ENCODE results near the gene ARPC5L.
"Not testable (repeated sequence)": the region's sequence is repeated elsewhere in the genome, so short reads cannot be mapped to it uniquely, and the experiment has no call there.

ARPC5L gene

DNA sequence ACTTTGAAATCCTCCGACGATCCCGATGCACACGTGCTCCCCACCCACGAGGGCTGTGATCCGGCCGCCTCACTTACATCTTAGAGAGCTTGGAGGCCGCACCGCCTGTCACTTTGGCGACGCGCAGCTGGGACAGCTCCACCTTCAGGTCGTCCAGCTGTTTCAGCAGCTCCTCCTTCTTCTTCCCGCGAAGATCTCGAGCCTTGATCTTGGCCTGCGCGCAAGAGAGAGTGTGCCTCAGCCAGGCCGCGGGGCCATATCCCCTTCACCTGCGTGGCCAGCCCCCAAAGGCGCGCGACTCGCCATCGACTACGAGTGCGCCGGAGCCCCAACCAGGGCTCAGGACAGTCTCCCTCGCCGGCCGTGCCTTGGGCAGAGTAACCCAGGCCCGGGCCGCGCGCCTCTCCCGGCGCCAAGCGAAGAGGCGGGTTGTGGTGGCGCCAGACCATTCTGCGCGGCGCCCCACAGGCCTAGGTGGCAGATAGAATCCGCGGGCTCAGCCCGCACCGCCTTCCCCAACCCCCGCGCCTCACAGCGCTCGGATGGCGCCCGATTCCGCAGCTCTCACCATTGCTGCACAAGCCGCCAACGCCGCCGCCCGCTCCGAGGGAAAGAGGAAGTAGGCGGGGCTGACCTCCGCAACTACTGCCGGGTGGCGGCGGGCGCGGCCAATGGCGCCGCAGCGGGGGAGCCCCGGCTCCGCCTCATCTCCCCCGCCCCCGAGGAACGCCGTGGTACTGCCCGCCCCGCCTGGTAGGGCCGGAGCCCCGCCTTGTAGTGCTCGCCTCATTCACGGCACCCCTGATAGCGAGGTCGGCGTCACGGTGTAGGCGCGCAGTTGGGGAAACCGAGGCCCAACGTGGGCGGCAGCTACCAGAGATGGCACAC, at the start of gene ARPC5L, which contains the start of gene RPL35:
ARPC5L (plus strand) TSS at position 789 of the 888 bp plus-strand sequence. CDS start 7,161 bp downstream, outside the sequence.
RPL35 (minus strand) TSS at position 616 of the 888 bp plus-strand sequence; CDS start at position 571, 45 bp downstream.
- DNase-seq (ENCODE audit: low read depth in 2 of 2) = peak; percentile 89 to 96

DNA sequence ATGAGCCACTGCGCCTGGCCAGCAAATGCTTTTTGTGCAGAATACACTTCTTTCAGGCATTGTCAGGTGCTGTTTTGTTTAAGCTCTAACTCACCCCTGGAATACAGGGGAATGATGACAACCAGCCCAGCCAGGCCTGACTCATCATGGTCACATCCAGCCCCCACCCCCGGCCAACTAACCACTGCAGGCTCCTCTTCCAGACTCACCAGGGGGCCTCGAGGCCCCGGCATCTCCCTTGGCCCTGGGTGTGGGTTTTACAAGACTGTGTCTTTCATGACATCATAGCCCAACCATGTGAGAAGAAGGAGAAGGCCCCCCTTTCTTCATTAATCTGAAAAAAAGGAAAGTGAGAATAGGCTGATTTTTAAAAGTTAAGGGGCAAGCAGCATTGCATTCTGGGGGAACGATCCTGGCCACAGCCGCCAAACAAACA, 49.5 kb upstream of the ARPC5L start:
- DNase-seq (ENCODE audit: low read depth in 2 of 2) = no peak

GRCh38 chr9:124813041-124813440, 48.9 kb upstream of the ARPC5L start:
- no peak for DNase-seq (ENCODE audit: low read depth in 2 of 2)

DNA sequence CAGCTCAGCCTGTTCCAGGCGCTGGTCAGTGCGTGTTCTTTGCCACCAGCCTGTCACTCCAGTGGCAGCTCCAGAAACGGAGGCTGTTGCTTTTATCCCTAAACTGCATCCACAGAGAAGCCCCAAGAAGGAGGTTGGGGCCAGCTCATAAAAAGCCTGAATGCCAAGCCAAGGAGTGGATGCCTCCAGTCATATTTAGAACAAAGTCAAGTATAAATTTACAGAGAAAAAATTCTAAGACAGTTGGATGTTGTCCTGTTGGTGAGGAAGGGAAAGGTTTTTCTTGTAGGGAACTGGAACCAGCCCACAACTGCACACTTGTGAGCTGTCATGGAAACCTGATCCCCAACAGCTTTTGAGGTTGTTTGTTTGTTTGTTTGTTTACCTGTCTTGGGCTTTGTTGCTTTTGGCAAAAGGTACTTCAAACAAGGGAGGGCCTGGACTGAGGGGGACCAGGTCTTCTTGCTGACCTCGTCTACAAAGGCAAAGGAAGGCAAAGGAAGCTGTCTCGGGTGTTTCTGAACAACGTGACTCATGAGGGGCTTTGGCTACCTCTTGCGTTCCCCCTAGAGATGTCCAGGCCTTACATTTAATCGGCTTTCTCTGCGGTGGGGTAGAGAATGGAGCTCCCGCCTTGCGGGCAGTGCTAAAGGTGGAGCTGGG, 48.3 kb upstream of the ARPC5L start:
- DNase-seq (ENCODE audit: low read depth in 2 of 2) = no peak

DNA sequence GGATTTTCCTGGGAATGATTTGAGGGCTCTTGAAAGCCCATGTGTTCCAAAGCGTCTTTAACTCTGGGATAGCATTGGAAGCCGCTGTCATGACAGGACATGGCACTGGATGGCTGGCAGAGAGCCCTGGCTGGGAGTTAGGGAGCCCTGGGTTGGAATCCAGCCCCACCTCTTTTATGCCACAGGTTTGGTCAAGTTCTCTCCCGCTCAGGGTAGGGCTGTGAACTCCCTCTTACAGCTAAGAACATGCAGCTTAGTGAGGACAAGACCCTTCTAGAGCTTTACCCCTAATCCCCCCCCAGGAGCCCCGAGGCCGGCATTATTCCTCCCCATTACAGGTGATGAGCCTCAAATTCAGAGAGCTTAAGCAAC, 47.8 kb upstream of the ARPC5L start:
- no peak for DNase-seq (ENCODE audit: low read depth in 2 of 2)

- no peak for DNase-seq (ENCODE audit: low read depth in 2 of 2)
These were observed 46.3 kb upstream of the ARPC5L start for GRCh38 chr9:124815601-124816000.

DNA sequence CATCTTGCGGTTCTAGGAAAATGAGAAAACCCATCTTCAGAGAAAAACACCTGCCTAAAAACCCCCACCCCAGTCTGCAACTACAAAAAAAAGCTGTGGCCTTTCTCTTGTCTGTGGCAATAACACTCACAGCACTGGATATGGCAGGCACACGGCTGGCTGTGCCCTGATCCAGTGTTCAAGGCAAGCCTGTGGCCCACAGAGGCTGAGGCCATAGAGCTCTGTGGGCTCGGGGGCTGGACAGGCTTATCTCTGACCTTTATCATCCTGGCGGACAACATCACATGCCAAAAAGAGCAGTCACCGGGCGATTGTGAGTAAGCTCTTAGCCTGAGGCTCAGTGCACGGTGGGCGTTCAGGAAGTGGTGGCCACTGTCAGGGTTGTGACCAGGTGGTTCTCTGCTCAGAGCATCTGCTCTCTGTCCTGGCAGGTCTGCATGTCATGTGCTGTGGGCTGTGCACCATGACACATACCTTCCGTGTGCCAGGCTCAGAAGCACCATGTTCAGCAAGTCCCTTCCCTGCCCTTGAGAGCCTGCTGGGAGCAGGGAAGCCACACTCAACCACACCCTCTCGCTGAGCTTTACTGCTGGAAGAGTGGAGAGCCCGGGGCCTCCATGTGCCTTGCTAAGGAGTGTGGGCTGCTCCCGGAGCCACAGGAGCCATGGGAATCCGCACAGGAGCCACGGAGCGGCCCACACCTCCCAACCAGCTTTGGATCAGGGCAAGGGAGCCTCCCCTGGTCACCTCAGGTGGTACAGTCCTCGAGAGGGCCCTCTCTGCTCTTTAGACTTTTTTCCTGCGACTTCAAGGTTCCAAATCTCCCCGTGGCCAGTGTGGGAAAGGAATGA, 43.3 kb upstream of the ARPC5L start:
- no peak for DNase-seq (ENCODE audit: low read depth in 2 of 2)

- DNase-seq (ENCODE audit: low read depth in 2 of 2) = no peak
These were observed 41.0 kb upstream of the ARPC5L start for GRCh38 chr9:124820698-124821623.

DNA sequence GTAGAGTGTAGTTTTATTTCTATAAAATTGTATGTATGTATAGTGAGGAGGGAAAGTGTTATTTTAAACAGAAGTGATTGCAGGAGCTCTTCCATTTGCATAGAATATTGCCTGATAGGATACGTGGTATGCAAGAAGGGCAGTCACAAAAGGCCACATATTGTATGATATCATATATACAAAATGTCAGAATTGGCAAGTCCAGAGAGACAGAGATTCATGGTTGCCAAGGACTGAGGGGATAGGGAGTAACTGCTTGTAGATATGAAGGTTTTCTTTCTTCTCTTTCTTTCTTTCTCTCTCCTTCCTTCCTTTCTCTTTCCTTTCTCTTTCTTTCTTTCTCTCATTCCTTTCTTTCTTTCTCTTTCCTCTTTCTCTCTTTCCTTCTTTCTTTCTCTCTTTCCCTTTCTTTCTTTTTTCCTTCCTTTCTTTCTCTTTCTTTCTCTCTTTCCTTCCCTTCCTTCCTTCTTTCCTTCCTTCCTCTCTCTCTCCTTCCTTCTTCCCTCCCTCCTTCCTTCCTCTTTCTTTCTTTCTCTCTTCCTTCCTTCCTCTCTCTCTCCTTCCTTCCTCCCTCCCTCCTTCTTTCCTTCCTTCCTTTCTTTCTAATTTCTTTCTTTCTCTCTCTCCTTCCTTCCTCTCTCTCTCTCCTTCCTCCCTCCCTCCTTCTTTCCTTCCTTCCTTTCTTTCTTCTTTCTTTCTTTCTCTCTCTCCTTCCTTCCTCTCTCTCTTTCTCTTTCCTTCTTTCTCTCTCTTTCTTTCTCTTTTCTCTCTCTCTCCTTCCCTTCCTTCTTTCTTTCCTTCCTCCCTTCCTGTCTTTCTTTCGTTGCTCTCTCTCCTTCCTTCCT, 33.2 kb upstream of the ARPC5L start:
- no peak for DNase-seq (ENCODE audit: low read depth in 2 of 2)

GRCh38 chr9:124829334-124829669, 32.6 kb upstream of the ARPC5L start:
- DNase-seq (ENCODE audit: low read depth in 2 of 2) = no peak

GRCh38 chr9:124830593-124830992, 31.3 kb upstream of the ARPC5L start:
- no peak for DNase-seq (ENCODE audit: low read depth in 2 of 2)

- DNase-seq (ENCODE audit: low read depth in 2 of 2) = no peak
These were observed 30.1 kb upstream of the ARPC5L start for GRCh38 chr9:124831642-124832364.

DNA sequence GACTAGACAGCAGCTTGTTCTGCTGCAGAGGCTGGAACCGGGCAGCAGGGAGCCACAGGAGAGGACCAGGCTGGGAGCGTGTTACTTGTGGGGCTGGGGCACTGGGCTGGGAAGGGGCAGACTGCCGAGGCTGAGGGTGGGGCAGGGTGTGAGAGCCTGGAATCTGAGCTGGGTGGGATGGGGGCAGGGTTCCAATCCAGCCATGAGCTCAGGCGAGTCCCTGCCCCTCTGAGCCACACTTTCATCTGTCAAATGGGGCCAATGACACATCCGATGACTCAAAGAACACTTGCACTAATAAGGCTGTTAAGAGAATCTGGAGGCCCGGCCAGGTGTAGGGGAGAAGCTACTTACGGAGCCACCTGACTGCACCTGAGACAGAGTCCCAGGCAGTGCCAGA, 27.3 kb upstream of the ARPC5L start:
- no peak for DNase-seq (ENCODE audit: low read depth in 2 of 2)

DNA sequence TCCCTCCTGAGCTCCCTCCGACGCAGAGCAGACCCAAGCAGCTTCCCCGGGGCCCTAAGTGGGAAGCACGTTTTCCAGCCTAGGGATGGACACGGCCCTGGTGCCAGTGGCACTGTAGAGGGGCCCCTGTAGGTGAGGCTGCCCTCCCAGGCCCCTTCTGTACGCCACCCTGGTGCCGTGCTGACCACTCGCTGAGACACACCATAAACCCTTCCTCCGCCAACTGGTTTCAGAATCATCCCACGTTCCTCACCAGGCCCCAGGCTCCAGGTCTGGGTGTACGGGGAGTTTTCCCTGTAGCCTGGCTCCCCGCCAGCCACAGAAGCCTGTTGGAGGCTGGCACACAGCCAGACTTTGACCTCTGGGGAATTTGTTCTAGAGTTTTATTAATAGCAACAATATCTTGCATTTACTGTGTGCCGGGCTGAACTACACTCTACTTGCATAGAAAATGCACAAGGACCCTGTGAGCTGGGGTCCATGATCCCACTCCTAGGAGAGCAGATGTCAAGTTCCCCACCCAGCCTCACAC, 26.8 kb upstream of the ARPC5L start:
- no peak for DNase-seq (ENCODE audit: low read depth in 2 of 2)

DNA sequence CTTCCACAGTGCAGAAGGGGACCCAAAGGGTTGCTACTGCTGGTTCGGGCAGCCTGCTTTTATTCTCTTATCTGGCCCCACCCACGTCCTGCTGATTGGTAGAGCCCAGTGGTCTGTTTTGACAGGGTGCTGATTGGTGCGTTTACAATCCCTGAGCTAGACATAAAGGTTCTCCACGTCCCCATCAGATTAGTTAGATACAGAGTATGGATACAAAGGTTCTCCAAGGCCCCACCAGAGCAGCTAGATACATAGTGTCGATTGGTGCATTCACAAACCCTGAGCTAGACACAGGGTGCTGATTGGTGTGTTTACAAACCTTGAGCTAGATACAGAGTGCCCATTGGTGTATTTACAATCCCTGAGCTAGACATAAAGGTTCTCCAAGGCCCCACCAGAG, 23.8 kb upstream of the ARPC5L start:
- not testable (repeated sequence) for DNase-seq (ENCODE audit: low read depth in 2 of 2)

GRCh38 chr9:124838567-124839275, 23.2 kb upstream of the ARPC5L start:
- not testable (repeated sequence) for DNase-seq (ENCODE audit: low read depth in 2 of 2)

DNA sequence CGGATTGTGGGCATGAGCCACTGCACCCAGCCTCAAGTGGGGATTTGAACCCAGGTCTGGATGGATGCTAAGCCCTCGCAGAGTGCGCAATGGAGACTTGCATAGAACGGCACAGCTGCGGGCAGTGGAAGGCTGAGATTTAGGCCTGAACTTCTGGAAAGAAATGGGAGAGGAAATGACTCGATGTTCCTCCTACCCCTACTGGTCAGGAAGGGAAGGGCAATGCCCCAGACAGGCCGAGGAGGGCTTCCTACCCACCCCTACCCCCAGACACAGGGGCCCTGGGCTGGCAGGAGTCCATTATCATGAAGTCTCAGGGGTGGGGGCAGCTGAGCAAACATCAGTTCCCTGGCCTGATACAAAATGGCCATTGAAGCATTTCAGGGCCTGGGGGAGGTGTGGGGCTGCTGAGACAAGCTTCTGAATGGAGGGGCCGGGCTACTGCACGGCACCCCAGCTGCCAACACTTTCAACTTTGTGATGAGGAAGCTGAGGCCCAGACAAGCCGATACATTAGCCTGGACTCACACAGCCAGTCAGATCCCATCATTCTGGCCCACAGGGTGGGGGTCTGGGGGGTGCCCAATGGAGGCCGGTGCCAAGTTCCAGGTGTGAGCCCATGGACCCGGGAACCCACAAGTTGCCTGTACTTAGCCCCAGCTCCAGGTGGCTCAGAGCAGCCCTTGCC, 22.2 kb upstream of the ARPC5L start:
- DNase-seq (ENCODE audit: low read depth in 2 of 2) = no peak

- DNase-seq (ENCODE audit: low read depth in 2 of 2) = no peak
These were observed 21.6 kb upstream of the ARPC5L start for GRCh38 chr9:124840300-124840833.
